T-helper 1 cell treated with Interleukin-12 subunit alpha and Interleukin-12 subunit beta and Interleukin-4 antibody, amounts not matched to agents 30 μg/mL and 1 μg/mL, for 36 hours (primary cell): Measurements from ENCODE around the gene C14orf119.

Experiments used
- H3K27ac Mint-ChIP-seq: one replicate; pipeline ENCODE4 v1.8.0; 2021; ENCODE audit warnings: mild to moderate bottlenecking, mixed read lengths
- H3K27me3 Mint-ChIP-seq: one replicate; pipeline ENCODE4 v1.8.0; 2021; ENCODE audit warnings: low read depth, mixed read lengths
- H3K36me3 Mint-ChIP-seq: one replicate; pipeline ENCODE4 v1.8.0; 2021; ENCODE audit warnings: low read depth, mixed read lengths
- H3K4me1 Mint-ChIP-seq: one replicate; pipeline ENCODE4 v1.8.0; 2021; ENCODE audit warnings: low read depth, mixed read lengths
- H3K4me3 Mint-ChIP-seq: one replicate; pipeline ENCODE4 v1.8.0; 2021; ENCODE audit warnings: mild to moderate bottlenecking, moderate library complexity, mixed read lengths
- H3K9me3 Mint-ChIP-seq: one replicate; pipeline ENCODE4 v1.8.0; 2021; ENCODE audit warnings: mixed read lengths

C14orf119 gene

DNA sequence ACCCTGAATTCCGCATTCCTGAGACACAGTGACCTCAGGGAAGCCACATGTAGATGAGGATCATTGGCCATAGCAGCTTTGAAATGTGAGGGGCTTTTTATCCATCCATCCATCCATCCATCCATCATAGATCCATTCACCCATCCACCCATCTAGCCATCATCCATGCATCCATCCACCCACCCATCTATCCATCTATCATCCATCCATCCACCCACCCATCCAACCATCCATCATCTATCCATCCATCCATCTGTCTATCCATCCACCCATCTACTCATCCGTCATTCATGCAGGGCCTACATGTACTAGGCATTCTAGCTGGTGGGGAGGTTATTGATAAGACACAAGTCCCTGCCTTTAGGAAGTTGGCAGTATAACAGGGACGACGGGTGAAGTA, 51.7 kb downstream of the C14orf119 start:
- Mint-ChIP-seq H3K9me3 (no peaks in the 10 kb centered on the region), H3K36me3 (no peaks in the 10 kb centered on the region), H3K4me3 (no peak overlapping the region), H3K4me1 (no peaks in the 10 kb centered on the region), H3K27ac (no peak overlapping the region), H3K27me3 (peaks cover 14% of the 10 kb centered on the region)

DNA sequence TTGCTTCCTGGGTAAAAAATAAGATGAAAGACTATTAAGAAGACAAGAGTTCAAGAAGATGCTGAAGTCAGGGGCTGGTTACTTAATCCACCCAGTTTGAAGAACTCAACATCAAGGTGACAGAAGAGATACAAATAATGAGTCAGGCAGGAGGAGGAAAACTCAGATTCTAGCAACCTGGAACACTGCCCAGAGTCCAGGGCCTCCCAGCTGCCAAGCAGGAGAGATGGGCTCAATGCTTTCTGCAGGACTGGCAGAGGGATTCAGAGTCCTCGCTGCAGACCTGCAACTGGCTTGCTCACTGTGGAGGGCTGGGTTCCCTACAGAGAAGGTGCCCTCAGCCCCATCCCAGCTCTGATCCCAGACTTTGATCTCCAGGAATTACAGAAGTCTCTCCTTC, 52.4 kb downstream of the C14orf119 start:
- Mint-ChIP-seq H3K4me3 (no peak overlapping the region), H3K27ac (no peak overlapping the region), H3K36me3 (no peaks in the 10 kb centered on the region), H3K4me1 (no peaks in the 10 kb centered on the region), H3K9me3 (no peaks in the 10 kb centered on the region), H3K27me3 (peaks cover 14% of the 10 kb centered on the region)

DNA sequence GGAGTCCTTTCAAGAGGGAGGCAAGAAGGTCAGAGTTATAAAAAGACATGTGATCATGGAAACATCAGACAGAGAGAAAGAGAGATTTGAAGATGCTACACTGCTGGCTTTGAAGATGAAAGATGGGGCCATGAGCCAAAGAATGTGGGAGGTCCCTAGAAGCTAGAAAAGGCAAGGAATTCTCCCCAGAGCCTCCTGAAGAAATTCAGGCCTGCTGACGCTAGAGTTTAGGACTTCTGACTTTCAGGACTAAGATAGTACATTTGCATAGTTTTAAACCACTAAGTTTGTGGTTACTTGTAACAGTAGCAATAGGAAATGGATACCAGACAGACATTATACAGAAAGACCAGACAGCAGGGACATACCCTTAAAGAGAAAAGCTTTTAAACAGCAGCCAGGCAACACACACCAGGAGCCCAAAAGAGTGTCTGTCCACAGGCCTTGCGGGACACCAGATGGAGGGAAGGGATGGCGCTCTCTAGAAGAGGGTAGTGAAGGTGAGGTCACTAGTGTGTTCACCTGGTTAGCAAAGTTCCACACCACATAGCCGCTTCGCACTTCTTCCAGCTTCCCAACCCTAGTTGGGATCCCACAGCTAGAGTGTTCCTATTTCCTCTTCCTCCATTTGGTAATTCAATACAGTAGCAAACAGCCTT, 53.4 kb downstream of the C14orf119 start:
- Mint-ChIP-seq H3K27ac (no peak overlapping the region), H3K4me3 (no peak overlapping the region), H3K36me3 (no peaks in the 10 kb centered on the region), H3K4me1 (no peaks in the 10 kb centered on the region), H3K27me3 (peaks cover 9% of the 10 kb centered on the region), H3K9me3 (no peaks in the 10 kb centered on the region)

DNA sequence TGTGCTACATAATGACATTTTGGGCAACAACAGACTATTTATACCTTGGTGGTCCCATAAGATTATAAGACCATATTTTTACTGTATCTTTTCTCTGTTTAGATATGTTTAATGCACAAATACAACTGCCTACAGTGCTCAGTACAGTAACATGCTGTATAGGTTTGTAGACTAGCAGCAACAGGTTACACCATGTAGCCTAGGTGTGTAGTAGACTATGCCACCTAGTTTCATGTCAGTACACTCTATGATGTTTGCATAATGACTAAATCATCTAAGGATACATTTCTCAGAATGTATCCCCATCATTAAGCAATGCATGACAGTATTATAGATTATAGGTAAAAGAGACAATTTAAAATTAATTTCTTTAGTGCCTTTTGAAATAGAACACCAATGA, 54.4 kb downstream of the C14orf119 start:
- Mint-ChIP-seq H3K4me1 (no peaks in the 10 kb centered on the region), H3K27me3 (peaks cover 7% of the 10 kb centered on the region), H3K36me3 (no peaks in the 10 kb centered on the region), H3K27ac (no peak overlapping the region), H3K4me3 (no peak overlapping the region), H3K9me3 (no peaks in the 10 kb centered on the region)
